GM18511 (cell line): Measurements from ENCODE around the gene IMMP2L.

Source experiments
- ATAC-seq: cut with Tn5 transposase; IDR thresholded peaks from one replicate; pipeline ENCODE4 v1.9.1; 2021; ENCODE audit warnings: mild to moderate bottlenecking, moderate library complexity; ENCODE audit not compliant: unreplicated experiment

Gene IMMP2L

GRCh38 chr7:111173990-111174389 lies 388.3 kb downstream of the IMMP2L start:
- ATAC-seq, result no peak

DNA sequence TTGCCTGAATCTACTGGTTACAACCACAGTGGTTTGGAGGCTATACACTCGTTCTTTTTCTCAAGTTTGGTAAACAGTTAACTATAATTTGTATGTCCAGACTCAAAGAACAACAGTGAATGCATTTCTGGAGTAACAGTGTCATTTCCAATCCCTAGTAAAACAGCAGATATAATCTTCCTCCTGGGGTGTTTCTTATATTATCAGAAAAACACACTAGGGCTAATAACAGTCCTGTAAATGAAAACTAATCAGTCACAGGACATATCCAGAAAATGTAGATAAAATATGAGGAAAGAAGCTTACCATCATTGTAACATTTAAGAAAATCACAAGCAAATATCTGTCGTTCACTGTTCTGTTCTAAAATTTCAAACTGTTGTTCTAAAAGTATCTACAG lies 388.8 kb downstream of the IMMP2L start:
- ATAC-seq, result no peak

- ATAC-seq, result no peak
These were observed 389.6 kb downstream of the IMMP2L start for GRCh38 chr7:111172564-111173257.

DNA sequence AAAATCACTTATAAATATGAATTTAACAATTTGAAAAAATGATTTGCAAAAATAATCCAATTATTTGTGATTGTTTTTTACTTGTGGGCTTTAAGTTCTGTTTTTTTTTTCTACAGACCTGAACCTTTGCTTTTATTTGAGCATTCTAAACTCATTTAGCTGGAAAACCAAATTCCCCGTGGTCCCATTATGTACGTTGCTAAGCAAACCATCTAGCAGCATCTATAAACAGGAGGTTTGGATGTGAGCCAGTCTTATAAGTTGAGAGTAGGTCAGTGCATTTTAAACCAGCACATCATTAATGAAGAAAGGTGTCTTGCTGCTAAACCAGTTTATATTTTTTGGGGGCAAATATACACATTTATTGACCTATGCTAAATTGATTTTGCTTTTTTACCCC lies 394.1 kb downstream of the IMMP2L start:
- ATAC-seq, result no peak

DNA sequence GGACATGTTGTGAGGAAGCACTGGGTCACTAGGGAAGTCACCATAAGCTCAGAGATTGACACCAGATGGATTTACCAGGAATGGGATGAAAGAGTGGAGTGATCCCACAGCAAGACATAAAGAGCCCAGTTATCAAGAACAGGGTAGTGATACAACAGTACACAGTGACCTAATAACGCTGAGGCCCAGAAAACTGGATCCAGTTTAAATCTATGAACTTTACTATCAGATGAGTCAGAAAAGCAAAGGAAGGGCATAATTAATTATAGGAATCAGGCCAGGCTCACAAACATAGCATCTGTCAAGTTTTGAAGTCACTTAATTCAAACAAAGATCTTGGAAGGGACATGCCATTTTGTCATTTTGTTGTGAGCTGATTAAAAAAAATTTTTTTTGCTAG lies 397.9 kb downstream of the IMMP2L start:
- ATAC-seq, result no peak

DNA sequence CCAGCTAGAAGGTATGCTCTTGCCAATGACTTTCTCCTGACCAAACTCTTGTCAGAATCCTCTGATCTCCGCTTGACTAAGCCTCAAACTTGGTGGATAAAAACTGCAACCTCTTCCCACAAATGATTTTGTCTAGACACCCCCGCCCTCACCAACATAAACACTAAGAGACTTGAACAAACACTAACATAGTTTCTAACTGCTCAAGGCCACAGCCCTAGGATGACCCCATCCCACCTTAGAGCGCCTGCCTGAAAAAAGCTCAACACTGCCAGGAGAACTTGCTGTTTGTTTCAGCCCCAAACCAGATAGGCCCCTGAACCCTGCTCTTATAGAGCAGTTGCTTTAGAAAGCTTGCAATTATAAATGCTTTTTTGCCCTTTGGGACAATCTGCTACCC lies 399.6 kb downstream of the IMMP2L start:
- ATAC-seq, result no peak

- ATAC-seq, result no peak
These were observed 402.0 kb downstream of the IMMP2L start for GRCh38 chr7:111160297-111160696.

GRCh38 chr7:111159426-111159825 lies 402.9 kb downstream of the IMMP2L start:
- no peak for ATAC-seq

- ATAC-seq, result no peak
These were observed 411.6 kb downstream of the IMMP2L start for GRCh38 chr7:111150709-111151108.

DNA sequence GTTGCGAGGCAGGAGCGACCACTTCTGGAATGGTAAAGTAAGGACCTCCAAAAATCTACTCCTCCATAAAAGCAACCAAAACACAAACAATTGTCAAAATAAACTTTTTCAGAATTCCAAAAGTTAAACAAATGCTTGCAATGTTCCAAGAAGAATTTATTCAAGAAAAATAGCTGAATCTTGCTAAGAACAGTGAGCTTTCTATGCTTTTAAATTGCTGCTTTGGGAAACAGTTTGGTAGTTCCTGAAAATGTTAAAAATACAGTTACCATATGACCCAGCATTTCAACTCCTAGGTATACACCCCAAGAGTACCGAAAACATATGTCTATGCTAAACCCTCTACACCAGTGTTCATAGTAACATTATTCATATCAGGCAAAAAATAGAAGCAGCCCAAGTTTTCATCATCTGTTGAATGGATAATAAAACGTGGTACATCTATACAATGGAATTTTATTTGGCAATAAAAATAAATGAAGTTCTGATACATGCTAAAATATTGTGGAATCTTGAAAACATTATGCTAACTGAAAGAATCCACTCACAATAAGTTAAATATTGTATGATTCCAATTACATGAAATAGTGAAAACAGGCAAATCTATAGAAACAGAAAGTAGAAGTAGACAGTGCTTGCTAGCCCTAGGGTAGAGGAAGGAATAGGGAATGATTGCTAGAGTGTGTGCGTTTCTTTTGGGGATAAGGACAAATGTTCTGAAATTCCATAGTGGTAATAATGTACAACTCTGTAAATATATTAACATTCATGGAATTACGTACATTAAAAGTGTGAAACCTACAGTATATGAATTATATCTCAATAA lies 414.4 kb downstream of the IMMP2L start:
- peak; percentile 45 for ATAC-seq

DNA sequence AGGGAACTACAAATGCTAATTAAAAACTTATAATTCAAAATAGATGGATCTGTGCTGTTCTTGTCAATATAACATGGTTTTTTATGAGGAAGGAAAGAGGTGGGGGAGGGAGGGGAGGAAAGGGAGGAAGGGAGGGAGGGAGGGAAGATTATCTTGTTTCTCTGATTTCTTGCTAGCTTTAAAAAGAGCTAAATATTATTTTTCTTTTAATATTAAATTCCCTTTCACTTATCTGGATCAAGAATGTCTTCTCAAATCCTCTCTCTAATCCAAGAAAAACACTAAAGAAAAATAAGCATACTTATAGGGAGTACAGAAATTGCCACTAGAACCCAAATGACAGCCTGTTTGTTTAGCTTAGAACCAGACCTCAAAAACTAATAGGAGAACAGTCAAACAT lies 416.2 kb downstream of the IMMP2L start:
- no peak for ATAC-seq

- no peak for ATAC-seq
These were observed 416.8 kb downstream of the IMMP2L start for GRCh38 chr7:111145472-111145871.

DNA sequence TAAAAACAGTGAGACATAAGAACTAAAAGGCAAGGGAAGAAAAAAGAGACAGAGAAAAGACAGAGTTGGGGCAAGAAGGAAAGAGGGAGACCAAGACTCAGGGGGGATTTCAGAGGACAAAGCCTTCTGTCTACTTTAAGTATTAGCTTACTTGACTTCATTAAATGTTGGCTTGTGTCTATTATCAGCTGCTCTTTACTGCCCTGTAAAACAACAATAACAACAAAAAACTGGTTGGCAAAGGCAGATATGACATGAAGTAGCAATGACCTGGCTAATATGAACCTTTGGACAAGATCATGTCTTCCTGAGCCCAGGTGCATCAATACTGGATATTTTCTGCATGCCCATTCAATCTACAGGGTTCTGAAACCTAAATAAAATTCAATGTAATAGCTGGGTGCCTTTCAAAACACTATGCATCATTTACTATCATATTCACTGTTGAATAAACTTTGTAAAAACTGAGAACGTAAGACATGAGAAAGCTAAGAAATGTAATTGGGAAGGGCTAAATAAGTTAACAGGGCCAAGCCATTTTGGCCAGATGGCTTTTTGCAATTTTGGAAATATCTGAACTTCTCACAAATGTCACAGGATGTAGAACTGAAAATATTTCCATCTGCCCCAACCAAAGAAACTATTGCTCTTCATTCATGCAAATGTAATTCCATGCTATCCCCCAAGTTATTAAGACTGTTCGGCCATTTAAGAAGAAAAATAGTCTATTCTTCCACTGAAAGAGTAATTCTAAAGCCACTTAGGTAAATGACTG lies 422.0 kb downstream of the IMMP2L start:
- ATAC-seq, result no peak

- no peak for ATAC-seq
These were observed 423.7 kb downstream of the IMMP2L start for GRCh38 chr7:111138586-111138985.

DNA sequence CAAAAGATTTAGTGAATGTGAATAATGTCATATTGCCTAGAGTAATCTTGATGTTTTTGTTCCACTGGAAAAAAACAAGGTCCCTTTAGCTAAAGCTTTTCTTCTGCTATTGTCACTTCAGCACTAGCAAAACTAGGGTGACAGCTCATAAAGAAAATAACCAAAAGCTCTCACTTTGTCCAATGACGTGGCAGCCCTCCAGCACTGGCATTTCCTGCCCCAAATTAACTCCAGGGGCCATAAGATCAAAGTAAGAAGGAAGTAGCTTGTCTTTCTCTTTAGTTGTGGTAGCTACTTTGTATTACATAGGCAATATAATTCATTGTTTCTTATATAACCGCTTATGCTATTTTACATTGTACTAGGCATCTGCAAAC lies 424.1 kb downstream of the IMMP2L start:
- ATAC-seq, result peak; percentile 98

GRCh38 chr7:111137296-111138192 lies 424.7 kb downstream of the IMMP2L start:
- peak; percentile 81 for ATAC-seq

DNA sequence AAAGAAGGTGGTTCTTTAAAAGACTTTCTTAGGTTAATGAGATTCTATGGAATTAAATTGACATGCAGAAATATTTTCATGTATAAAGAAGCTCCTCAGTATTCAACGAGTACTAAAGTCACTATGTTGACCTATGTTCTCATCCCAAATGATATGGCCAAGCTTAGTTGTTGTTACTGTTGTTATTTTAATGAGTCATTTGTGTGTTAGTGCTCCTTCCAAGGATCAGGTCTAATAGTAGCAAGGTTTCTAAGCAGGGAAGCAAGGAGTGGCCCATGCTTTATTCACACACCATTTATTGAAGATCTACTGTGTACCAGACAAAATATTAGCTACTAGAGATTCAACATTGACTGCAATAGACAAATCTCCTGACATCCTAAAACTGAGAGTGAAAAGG lies 429.5 kb downstream of the IMMP2L start:
- ATAC-seq, result no peak

DNA sequence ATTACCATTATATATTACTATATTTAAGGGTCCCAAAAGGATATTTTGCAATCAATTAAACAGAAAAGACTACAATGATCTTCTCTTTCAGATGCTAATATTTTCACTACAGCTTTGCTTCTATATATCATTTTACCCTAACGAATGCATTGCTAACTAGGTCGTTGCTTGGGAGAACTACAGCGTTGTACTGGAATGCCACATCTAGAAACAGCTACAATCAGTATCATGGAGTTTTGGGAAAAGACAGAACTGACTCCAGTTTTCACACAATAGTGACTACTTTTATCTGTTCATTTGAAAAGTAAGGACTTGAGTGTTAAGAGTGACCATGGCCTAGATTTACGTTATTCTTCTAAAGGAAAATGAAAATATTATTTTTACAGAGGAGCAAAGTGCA lies 432.9 kb downstream of the IMMP2L start:
- no peak for ATAC-seq

- ATAC-seq, result no peak
These were observed 435.3 kb downstream of the IMMP2L start for GRCh38 chr7:111126987-111127386.

DNA sequence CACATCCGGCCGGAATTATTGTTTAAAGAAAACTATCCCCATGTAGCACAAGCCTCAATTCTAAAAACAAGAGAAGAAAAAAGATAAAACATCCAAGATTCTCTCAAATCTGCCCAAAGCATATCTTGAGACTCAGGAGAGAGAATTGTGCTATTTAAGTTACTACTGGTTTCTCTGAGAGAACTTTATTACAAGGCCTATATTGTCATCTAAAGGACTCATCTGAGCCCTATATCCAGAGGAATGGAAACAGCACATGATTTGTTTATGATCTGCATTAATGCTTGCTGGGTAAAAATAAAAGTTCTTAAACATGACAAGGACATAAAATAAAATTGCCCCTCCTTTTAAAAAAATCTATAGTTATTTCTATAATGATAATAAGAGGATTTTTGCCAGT lies 446.3 kb downstream of the IMMP2L start:
- ATAC-seq, result no peak
